Calu3 (cell line): ENCODE measurements around the gene IFRD2. TPM values are rescaled to one million over a fixed set of nuclear protein-coding genes. Genes with fewer than 3 reads are reported as not detected.
"Not testable (repeated sequence)": the region's sequence is repeated elsewhere in the genome, so short reads cannot be mapped to it uniquely, and the experiment has no call there.

Source experiments
- BruUV-seq: library from RNA; stranded (reverse); fragments of 400-500 nt; replicated peaks from 2 replicates; lab custom pipeline; 2021; lab: Mats Ljungman, UMichigan
- CTCF ChIA-PET: fragments of 300-600 bp; sonication (Branson Sonifier 250); formaldehyde crosslinking; loops from one replicate; lab custom pipeline; 2022; ENCODE audit warnings: antibody characterized with exemption; lab: Charles Lee
- DNase-seq: peaks from one replicate; pipeline ENCODE4 v3.0.0; 2022
- H3K27ac Mint-ChIP-seq: one replicate; pipeline ENCODE4 v1.8.0; 2022; ENCODE audit warnings: mixed read lengths; ENCODE audit not compliant: unreplicated experiment
- H3K27me3 Mint-ChIP-seq: one replicate; pipeline ENCODE4 v1.8.0; 2022; ENCODE audit warnings: mixed read lengths; ENCODE audit not compliant: unreplicated experiment
- H3K36me3 Mint-ChIP-seq: one replicate; pipeline ENCODE4 v1.8.0; 2022; ENCODE audit warnings: mild to moderate bottlenecking, moderate library complexity, mixed read lengths; ENCODE audit not compliant: insufficient read depth, unreplicated experiment
- H3K4me1 Mint-ChIP-seq: one replicate; pipeline ENCODE4 v1.8.0; 2022; ENCODE audit warnings: mild to moderate bottlenecking, low read depth, mixed read lengths; ENCODE audit not compliant: unreplicated experiment
- H3K4me3 Mint-ChIP-seq: one replicate; pipeline ENCODE4 v1.8.0; 2022; ENCODE audit warnings: mild to moderate bottlenecking, low read depth, moderate library complexity, mixed read lengths; ENCODE audit not compliant: unreplicated experiment
- H3K9me3 Mint-ChIP-seq: one replicate; pipeline ENCODE4 v1.8.0; 2022; ENCODE audit warnings: low read depth, mixed read lengths; ENCODE audit not compliant: unreplicated experiment
- CTCF ChIP-seq: fragments of 200-600 bp; IDR thresholded peaks from one replicate; pipeline ENCODE4 v1.8.0; 2022; ENCODE audit warnings: antibody characterized with exemption; ENCODE audit not compliant: unreplicated experiment
- intact Hi-C: fragments of 100-400 bp; cut with micrococcal nuclease; formaldehyde crosslinking; loops from one replicate; pipeline ENCODE4 v1.10.0; 2022; ENCODE audit not compliant: unreplicated experiment
- total RNA-seq: library from RNA; stranded (reverse); gene quantifications from 2 replicates; pipeline ENCODE4 v1.2.3, GENCODE V29; 2022

Gene IFRD2
- total RNA-seq, 1 experiment from 2014 or later, result 121 TPM

GRCh38 chr3:50264964-50265485 lies 27.2 kb downstream of the IFRD2 start:
- H3K4me3 Mint-ChIP-seq, result no peak overlapping the region
- TF ChIP-seq CTCF, result no peak
- no peaks in the 10 kb centered on the region for H3K27me3 Mint-ChIP-seq
- peaks cover 41% of the 10 kb centered on the region for H3K36me3 Mint-ChIP-seq
- BruUV-seq, result no TSS peak
- H3K9me3 Mint-ChIP-seq, result no peaks in the 10 kb centered on the region
- intact Hi-C loops, result no loop called here
- DNase-seq, result peak; percentile 50
- H3K4me1 Mint-ChIP-seq, result peaks cover 52% of the 10 kb centered on the region
- H3K27ac Mint-ChIP-seq, result peak overlapping the region; percentile 83
- CTCF ChIA-PET, result interaction anchor here (0.7 to 1.6 kb wide), 8 partner anchors 18 to 106 kb away, joined by 3 to 6 read pairs (median 4); partner anchors contain the start of gene GNAI2

DNA sequence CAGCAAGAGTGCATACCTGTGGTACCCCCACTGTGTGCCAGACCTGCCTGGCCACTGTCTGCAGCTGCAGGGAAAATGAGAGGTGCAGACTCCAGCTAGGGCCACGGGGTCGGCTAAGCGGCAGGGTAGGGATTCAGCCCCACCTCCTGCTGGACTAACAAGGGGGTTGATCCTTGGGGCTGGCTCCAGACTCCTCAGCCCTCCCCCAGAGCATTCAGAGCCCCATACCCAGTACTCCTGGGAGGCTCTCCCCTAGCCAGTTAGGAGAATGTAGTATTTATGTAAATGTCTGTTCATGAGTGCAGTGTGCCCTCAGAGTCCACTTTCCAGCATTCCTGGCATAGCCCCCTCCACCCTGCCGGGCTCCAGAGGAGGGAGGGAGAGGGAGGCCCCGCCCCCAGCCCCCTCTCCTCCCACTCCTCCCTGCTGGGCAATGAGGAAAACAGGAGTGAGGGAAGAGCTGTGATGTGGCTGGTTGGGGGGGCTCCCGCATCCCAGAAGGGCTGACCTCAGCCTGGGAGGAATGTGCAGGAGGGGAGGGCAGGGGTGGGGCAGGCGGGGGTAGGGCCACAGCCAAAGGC lies 27.8 kb downstream of the IFRD2 start:
- TF ChIP-seq CTCF, result no peak
- no peak overlapping the region for H3K4me3 Mint-ChIP-seq
- no TSS peak for BruUV-seq
- intact Hi-C loops, result no loop called here
- H3K36me3 Mint-ChIP-seq, result peaks cover 41% of the 10 kb centered on the region
- peak; percentile 60 for DNase-seq
- no peaks in the 10 kb centered on the region for H3K27me3 Mint-ChIP-seq
- H3K27ac Mint-ChIP-seq, result peak overlapping the region; percentile 83
- H3K4me1 Mint-ChIP-seq, result peaks cover 46% of the 10 kb centered on the region
- CTCF ChIA-PET, result interaction anchor here (0.7 to 1.6 kb wide), 9 partner anchors 18 to 106 kb away, joined by 3 to 6 read pairs (median 3); partner anchors contain the start of gene GNAI2
- H3K9me3 Mint-ChIP-seq, result no peaks in the 10 kb centered on the region

GRCh38 chr3:50263478-50264382 lies 28.5 kb downstream of the IFRD2 start:
- Mint-ChIP-seq H3K27me3 (no peaks in the 10 kb centered on the region), H3K27ac (peak overlapping the region; percentile 54), H3K4me1 (peaks cover 39% of the 10 kb centered on the region), H3K36me3 (peaks cover 40% of the 10 kb centered on the region), H3K9me3 (no peaks in the 10 kb centered on the region), H3K4me3 (no peak overlapping the region)
- intact Hi-C loops, result no loop called here
- DNase-seq, result no peak
- TF ChIP-seq CTCF, result no peak
- BruUV-seq, result no TSS peak
- CTCF ChIA-PET, result interaction anchor here (0.8 to 1.6 kb wide), 6 partner anchors 17 to 73 kb away, joined by 3 to 6 read pairs (median 4); partner anchors contain the start of gene GNAI2

- no peak for DNase-seq
- Mint-ChIP-seq H3K36me3 (peaks cover 42% of the 10 kb centered on the region), H3K9me3 (no peaks in the 10 kb centered on the region), H3K4me1 (peaks cover 29% of the 10 kb centered on the region), H3K27me3 (no peaks in the 10 kb centered on the region), H3K4me3 (no peak overlapping the region), H3K27ac (peak overlapping the region; percentile 54)
- no TSS peak for BruUV-seq
- intact Hi-C loops, result no loop called here
- CTCF ChIA-PET, result no interaction called here
- no peak for TF ChIP-seq CTCF
Observed at GRCh38 chr3:50262778-50263177, 29.5 kb downstream of the IFRD2 start.

DNA sequence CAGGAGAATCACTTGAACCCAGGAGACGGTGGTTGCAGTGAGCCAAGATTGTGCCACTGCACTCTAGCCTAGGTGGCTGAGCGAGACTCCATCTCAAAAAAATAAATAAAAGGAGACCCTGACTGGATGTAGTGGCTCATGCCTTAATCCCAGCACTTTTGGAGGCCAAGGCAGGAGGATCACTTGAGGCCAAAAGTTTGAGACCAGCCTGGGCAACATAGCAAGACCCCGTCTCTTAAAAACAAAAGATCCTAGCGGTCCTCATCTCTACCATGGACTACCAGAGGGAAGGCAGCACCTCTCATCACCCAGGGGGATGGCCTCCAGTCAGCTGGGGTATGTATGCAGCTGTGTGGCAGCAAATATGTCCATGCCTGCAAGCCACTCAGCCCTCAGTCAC lies 30.0 kb downstream of the IFRD2 start:
- H3K27me3 Mint-ChIP-seq, DNase-seq, intact Hi-C loops, H3K9me3 Mint-ChIP-seq, BruUV-seq, CTCF ChIA-PET, H3K27ac Mint-ChIP-seq, H3K4me3 Mint-ChIP-seq: not testable (repeated sequence)
- Mint-ChIP-seq H3K36me3 (peaks cover 43% of the 10 kb centered on the region), H3K4me1 (peaks cover 26% of the 10 kb centered on the region)
